Lung (tissue), 12 donors: ENCODE measurements around the gene KLHL29. TPM values are rescaled to one million over a fixed set of nuclear protein-coding genes. Genes with fewer than 3 reads are reported as not detected.

ENCODE experiments used
- ATAC-seq: fragments of 200-7000 bp; cut with Tn5 transposase; one replicate; pipeline ENCODE4 v1.9.1; 2020; ENCODE audit warnings: moderate number of reproducible peaks; ENCODE audit not compliant: insufficient read depth, low FRiP score
- DNase-seq, 3 donors: peaks; one replicate each; pipeline ENCODE4 v3.0.0-alpha.2; 2013 to 2017
- H3K27ac ChIP-seq, 2 donors: one replicate each; pipeline ENCODE4 v1.5.1; 2013; ENCODE audit warnings: mild to moderate bottlenecking in 2 of 2, moderate library complexity in 2 of 2, control low read depth in 1 of 2, inconsistent platforms in 1 of 2, low read depth in 1 of 2, low read length in 1 of 2
- H3K27me3 ChIP-seq, 3 donors: one replicate each; pipeline ENCODE4 v1.5.1; 2013; ENCODE audit warnings: low read length in 2 of 3; ENCODE audit not compliant: control insufficient read depth in 3 of 3, insufficient read depth in 3 of 3
- H3K36me3 ChIP-seq, 4 donors: one replicate each; pipeline ENCODE4 v1.5.1; 2013; ENCODE audit warnings: low read length in 4 of 4, mild to moderate bottlenecking in 1 of 4, moderate library complexity in 1 of 4; ENCODE audit not compliant: control insufficient read depth in 4 of 4, insufficient read depth in 4 of 4
- H3K4me1 ChIP-seq, 5 donors: one replicate each; pipeline ENCODE4 v1.5.1; 2013; ENCODE audit warnings: low read length in 5 of 5, mild to moderate bottlenecking in 2 of 5, moderate library complexity in 1 of 5; ENCODE audit not compliant: control insufficient read depth in 5 of 5, insufficient read depth in 5 of 5
- H3K4me3 ChIP-seq: one replicate; pipeline ENCODE4 v1.5.1; 2013; ENCODE audit warnings: mild to moderate bottlenecking, control low read depth, moderate library complexity
- H3K9ac ChIP-seq, 2 donors: one replicate each; pipeline ENCODE4 v1.5.1; 2013; ENCODE audit warnings: low read length in 2 of 2, control low read depth in 1 of 2; ENCODE audit not compliant: insufficient read depth in 1 of 2
- H3K9me3 ChIP-seq, 4 donors: one replicate each; pipeline ENCODE4 v1.5.1; 2013; ENCODE audit warnings: low read length in 3 of 4, mild to moderate bottlenecking in 1 of 4, moderate library complexity in 1 of 4; ENCODE audit not compliant: control insufficient read depth in 4 of 4, insufficient read depth in 3 of 4
- WGBS, 2 donors: extraction: QIAGEN DNeasy Blood & Tissue Kit; methylation state at CpG; one replicate each; pipeline ENCODE4 v1.1.7; 2013; 5-methylcytosine and 5-hydroxymethylcytosine counted together
- polyA plus RNA-seq, 2 donors: library from polyadenylated mRNA; stranded (reverse); fragments of 200-250 nt; gene quantifications; one replicate each; pipeline ENCODE4 v1.2.1, GENCODE V29; 2013
- total RNA-seq, 2 donors: library from RNA; depleted of rRNA in 1 of 2; stranded (reverse); fragments of >200 nt in 1 of 2; gene quantifications; one replicate each; pipeline ENCODE4 v1.2.1, GENCODE V29; 2014 to 2021
- TF ChIP-seq, protein P1 (sequence below): IDR thresholded peaks from 2 replicates; pipeline ENCODE4 v1.5.1; 2012; ENCODE audit warnings: mild to moderate bottlenecking; ENCODE audit errors: control extremely low read depth, extremely low read depth
- donor health status: control.
- donor health status: control.
- donor health status: Bipolar disorder and iron deficiency.
- donor health status: healthy.
- donor health status: DM: yes; HTN: yes; CAD: no.

KLHL29 gene
- total and polyA plus RNA-seq, 4 donors = 2.7 to 16.2 (median 3.5) TPM

DNA sequence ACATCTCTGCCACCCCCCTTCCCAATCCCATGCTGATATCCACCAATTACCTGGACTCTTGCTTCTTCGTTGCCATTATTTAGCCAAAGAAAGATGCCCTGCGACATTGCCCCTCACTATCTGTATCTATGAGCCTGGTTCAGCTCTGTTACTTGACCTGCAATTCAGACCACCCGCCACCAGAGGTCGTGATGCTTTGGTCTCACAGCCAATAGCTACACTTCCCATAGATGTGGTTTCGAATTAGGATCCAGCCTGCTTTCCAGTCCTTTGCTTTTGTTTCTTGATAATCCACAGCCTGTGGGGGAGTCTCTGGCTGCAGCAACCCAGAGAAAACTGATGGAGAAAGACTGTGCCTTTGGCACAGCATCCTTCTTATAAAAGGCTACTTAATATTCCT, 239.4 kb downstream of the KLHL29 start:
- peaks cover 0 to 4% (median 2%) of the 10 kb centered on the region in 4 donors for H3K9me3 ChIP-seq
- H3K9ac ChIP-seq = no peak overlapping the region
- TF ChIP-seq, protein P1, sequence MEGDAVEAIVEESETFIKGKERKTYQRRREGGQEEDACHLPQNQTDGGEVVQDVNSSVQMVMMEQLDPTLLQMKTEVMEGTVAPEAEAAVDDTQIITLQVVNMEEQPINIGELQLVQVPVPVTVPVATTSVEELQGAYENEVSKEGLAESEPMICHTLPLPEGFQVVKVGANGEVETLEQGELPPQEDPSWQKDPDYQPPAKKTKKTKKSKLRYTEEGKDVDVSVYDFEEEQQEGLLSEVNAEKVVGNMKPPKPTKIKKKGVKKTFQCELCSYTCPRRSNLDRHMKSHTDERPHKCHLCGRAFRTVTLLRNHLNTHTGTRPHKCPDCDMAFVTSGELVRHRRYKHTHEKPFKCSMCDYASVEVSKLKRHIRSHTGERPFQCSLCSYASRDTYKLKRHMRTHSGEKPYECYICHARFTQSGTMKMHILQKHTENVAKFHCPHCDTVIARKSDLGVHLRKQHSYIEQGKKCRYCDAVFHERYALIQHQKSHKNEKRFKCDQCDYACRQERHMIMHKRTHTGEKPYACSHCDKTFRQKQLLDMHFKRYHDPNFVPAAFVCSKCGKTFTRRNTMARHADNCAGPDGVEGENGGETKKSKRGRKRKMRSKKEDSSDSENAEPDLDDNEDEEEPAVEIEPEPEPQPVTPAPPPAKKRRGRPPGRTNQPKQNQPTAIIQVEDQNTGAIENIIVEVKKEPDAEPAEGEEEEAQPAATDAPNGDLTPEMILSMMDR = no peak
- no peak overlapping the region for H3K27ac ChIP-seq
- ATAC-seq = no peak
- H3K36me3 ChIP-seq = no peaks in the 10 kb centered on the region
- WGBS, 2 donors = 58 to 67% methylated on average over 5 of the region's 5 CpGs
- DNase-seq = no peak
- H3K4me1 ChIP-seq = peaks cover 0 to 22% (median 7%) of the 10 kb centered on the region in 5 donors
- no peak overlapping the region for H3K4me3 ChIP-seq
- no peaks in the 10 kb centered on the region for H3K27me3 ChIP-seq

DNA sequence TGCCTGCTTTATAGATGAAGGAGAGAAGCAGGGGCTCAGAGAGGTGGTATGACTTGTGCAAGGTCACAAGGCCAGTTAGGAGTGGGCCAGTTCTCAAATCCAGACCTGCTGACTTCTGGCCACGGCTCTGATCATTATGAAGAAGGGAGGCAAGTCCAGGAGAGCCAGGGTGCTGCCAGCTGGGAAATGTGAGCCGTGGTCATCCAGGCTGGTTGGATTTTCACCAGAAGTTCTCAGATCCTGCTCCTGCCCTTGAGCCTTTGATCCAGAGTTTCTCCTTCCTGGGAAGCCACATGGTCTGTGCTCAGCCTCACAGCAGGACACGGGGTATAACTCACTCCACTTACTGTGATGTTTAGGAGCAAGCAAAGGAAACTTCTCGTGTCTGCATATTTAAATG, 239.9 kb downstream of the KLHL29 start:
- Histone ChIP-seq H3K4me3 (no peak overlapping the region), H3K36me3 (no peaks in the 10 kb centered on the region), H3K9me3 (peaks cover 0 to 4% (median 2%) of the 10 kb centered on the region in 4 donors), H3K27me3 (no peaks in the 10 kb centered on the region), H3K4me1 (peaks cover 0 to 24% (median 7%) of the 10 kb centered on the region in 5 donors), H3K9ac (no peak overlapping the region), H3K27ac (no peak overlapping the region)
- TF ChIP-seq, protein P1 = no peak
- no peak for ATAC-seq
- no peak for DNase-seq
- WGBS, 2 donors = 66 to 67% methylated on average over 4 of the region's 4 CpGs

DNA sequence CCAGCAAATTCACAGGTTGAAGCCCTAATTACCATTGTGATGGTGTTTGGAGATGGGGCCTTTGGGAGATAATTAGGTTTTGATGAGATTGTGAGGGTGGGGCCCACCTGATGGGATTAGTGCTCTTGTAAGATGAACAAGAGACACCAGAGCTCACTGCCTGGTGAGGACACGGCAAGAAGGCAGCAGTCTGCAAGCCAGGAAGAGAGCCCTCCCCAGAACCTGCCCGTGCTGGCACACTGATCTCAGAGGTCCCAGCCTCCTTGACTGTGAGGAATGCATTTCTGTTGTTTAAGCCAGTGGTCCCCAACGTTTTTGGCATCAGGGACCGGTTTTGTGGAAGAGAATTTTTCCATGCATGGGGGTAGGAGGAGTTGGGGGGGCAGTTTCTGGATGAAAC, 240.7 kb downstream of the KLHL29 start:
- Histone ChIP-seq H3K27ac (no peak overlapping the region), H3K4me1 (peaks cover 0 to 15% (median 7%) of the 10 kb centered on the region in 5 donors), H3K4me3 (no peak overlapping the region), H3K27me3 (no peaks in the 10 kb centered on the region), H3K9me3 (peaks cover 0 to 4% (median 2%) of the 10 kb centered on the region in 4 donors), H3K9ac (no peak overlapping the region), H3K36me3 (no peaks in the 10 kb centered on the region)
- TF ChIP-seq, protein P1 = no peak
- ATAC-seq (no peak), DNase-seq (no peak)
- 83 to 93% methylated on average over 4 of the region's 4 CpGs for WGBS, 2 donors

DNA sequence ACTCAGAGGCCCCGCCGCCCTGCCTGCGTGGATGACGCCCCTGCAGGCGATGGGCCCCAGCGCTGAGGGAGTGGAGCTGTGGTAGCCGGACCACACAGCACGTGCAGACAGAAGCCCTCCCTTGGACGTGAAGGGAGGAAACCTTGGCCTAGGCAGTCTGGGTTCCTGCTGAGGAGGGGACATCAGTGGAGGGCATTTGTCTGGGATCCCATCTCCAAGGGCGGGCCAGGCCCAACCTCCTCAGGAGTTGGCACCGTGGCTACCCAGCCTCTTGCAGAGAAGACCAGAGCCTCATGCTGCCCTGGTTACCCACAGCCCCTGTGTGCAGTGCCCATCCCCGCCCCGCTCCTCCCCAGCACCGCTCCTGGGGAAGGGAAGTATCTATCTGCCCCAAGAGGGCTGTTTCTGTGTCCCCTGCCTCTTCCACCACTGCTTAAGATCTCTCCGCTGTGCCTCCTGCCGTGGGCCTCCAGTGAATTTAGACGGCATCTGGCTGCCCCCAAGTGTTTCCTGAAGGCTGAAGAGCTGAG, 241.8 kb downstream of the KLHL29 start:
- no peak for DNase-seq

More for the DNA sequence above, 241.8 kb downstream of the KLHL29 start:
- Histone ChIP-seq H3K4me3 (no peak overlapping the region), H3K27ac (no peak overlapping the region), H3K9me3 (peaks cover 0 to 4% (median 2%) of the 10 kb centered on the region in 4 donors), H3K9ac (no peak overlapping the region), H3K4me1 (peaks cover 0 to 5% (median 0%) of the 10 kb centered on the region in 5 donors), H3K27me3 (no peaks in the 10 kb centered on the region), H3K36me3 (no peaks in the 10 kb centered on the region)
- 87 to 91% methylated on average over 17 of the region's 17 CpGs for WGBS, 2 donors
- ATAC-seq = no peak
- TF ChIP-seq, protein P1 = no peak
